Measurements from ENCODE around the gene CACNA2D4. TPM values are rescaled to one million over a fixed set of nuclear protein-coding genes. Genes with fewer than 3 reads are reported as not detected.

CACNA2D4 gene
- total and polyA plus RNA-seq, 2 donors (not counting 3 experiments of a cell fraction or from before 2014, with no cell fraction given): 0.58 to 0.73 TPM

- TF ChIP-seq JUN (IDR thresholded peaks at IDR 0.05; ENCODE audit: borderline replicate concordance, insufficient read depth, insufficient read length, low read depth) (no peak), GATA2 (IDR thresholded peaks at IDR 0.05; ENCODE audit: insufficient read depth, insufficient read length, low read depth, low read length) (no peak), POLR2AphosphoS5 (IDR thresholded peaks at IDR 0.05; ENCODE audit: insufficient read depth, low read depth, low read length) (no peak), EZH2 (IDR thresholded peaks at IDR 0.05; ENCODE audit: borderline replicate concordance, low read depth, low read length, severe bottlenecking) (no peak), POLR2A (IDR thresholded peaks at IDR 0.05; ENCODE audit: low read depth, low read length) (no peak), FOS (IDR thresholded peaks at IDR 0.05; ENCODE audit: borderline replicate concordance, insufficient read depth, low read length) (no peak), MYC (IDR thresholded peaks at IDR 0.05; ENCODE audit: low read depth, low read length) (no peak)
- TF ChIP-seq, protein P1, sequence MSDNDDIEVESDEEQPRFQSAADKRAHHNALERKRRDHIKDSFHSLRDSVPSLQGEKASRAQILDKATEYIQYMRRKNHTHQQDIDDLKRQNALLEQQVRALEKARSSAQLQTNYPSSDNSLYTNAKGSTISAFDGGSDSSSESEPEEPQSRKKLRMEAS (IDR thresholded peaks at IDR 0.05; ENCODE audit: insufficient read depth, insufficient read length): no peak
- TF ChIP-seq, protein P2, sequence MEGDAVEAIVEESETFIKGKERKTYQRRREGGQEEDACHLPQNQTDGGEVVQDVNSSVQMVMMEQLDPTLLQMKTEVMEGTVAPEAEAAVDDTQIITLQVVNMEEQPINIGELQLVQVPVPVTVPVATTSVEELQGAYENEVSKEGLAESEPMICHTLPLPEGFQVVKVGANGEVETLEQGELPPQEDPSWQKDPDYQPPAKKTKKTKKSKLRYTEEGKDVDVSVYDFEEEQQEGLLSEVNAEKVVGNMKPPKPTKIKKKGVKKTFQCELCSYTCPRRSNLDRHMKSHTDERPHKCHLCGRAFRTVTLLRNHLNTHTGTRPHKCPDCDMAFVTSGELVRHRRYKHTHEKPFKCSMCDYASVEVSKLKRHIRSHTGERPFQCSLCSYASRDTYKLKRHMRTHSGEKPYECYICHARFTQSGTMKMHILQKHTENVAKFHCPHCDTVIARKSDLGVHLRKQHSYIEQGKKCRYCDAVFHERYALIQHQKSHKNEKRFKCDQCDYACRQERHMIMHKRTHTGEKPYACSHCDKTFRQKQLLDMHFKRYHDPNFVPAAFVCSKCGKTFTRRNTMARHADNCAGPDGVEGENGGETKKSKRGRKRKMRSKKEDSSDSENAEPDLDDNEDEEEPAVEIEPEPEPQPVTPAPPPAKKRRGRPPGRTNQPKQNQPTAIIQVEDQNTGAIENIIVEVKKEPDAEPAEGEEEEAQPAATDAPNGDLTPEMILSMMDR (IDR thresholded peaks at IDR 0.05; ENCODE audit: extremely low read depth in 1 of 2, insufficient read depth in 1 of 2, low read depth in 1 of 2, low read length in 2 of 2): no peak
- no peak overlapping the region for H2AFZ ChIP-seq (ENCODE audit: low read depth, low read length)
- H4K20me1 ChIP-seq (replicated peaks; ENCODE audit: control insufficient read depth, extremely low read depth, insufficient read depth, low read length): no peaks in the 10 kb centered on the region
- BruUV-seq (replicated peaks): no TSS peak
- FAIRE-seq (no peak), DNase-seq (ENCODE audit: low read depth, low spot score) (no peak)
- no peaks in the 10 kb centered on the region for H3K9me1 ChIP-seq (replicated peaks; ENCODE audit: control insufficient read depth, extremely low read depth, insufficient read depth, low read length)
- H3K9ac ChIP-seq (replicated peaks; ENCODE audit: extremely low read depth, insufficient read depth, low read length): no peak overlapping the region
- H3K9me3 ChIP-seq (replicated peaks; ENCODE audit: control insufficient read depth, insufficient read depth, low read length): no peaks in the 10 kb centered on the region
- dilution Hi-C loops (cut with MboI; ENCODE audit: extremely low pct_ligation_motif_present, low sequenced_read_pairs) (no loop called here), intact Hi-C loops (cut with micrococcal nuclease) (no loop called here)
- H3K36me3 ChIP-seq (ENCODE audit: control insufficient read depth in 2 of 2, extremely low read depth in 1 of 2, insufficient read depth in 2 of 2, low read length in 2 of 2): no peaks in the 10 kb centered on the region
- no peaks in the 10 kb centered on the region for H3K4me1 ChIP-seq (ENCODE audit: control insufficient read depth, extremely low read depth, insufficient read depth, low read length)
- H3K4me3 ChIP-seq (replicated peaks in 1 of 3; ENCODE audit: insufficient read depth in 1 of 3, low read depth in 1 of 3, low read length in 3 of 3): no peak overlapping the region
- no peak overlapping the region for H3K4me2 ChIP-seq (ENCODE audit: insufficient read depth, low read length)
- H3K27me3 ChIP-seq (ENCODE audit: control insufficient read depth in 2 of 2, insufficient read depth in 2 of 2, low read length in 2 of 2): peaks cover 0 to 5% of the 10 kb centered on the region in 2 experiments
- POLR2A ChIA-PET: no interaction called here
- CTCF ChIA-PET: interaction anchor here (0.7 to 2.2 kb wide), 3 partner anchors 11 to 64 kb away, joined by 3 to 6 read pairs (median 4); no protein-coding TSS in a partner anchor
- H3K27ac ChIP-seq (ENCODE audit: insufficient read depth, low read depth, low read length): no peak overlapping the region
- H3K79me2 ChIP-seq (ENCODE audit: control insufficient read depth, insufficient read depth, low read length): no peaks in the 10 kb centered on the region
Measured at GRCh38 chr12:1875608-1876007, 42.8 kb downstream of the CACNA2D4 start.

Data from endothelial cell of umbilical vein (primary cell).